HG03103 (cell line): ENCODE data around the gene DSCAML1.
"Not testable (repeated sequence)": the region's sequence is repeated elsewhere in the genome, so short reads cannot be mapped to it uniquely, and the experiment has no call there.

Source experiments
- ATAC-seq: cut with Tn5 transposase; IDR thresholded peaks from one replicate; pipeline ENCODE4 v1.9.1; 2021; ENCODE audit warnings: low read depth; ENCODE audit not compliant: unreplicated experiment

DSCAML1 gene

DNA sequence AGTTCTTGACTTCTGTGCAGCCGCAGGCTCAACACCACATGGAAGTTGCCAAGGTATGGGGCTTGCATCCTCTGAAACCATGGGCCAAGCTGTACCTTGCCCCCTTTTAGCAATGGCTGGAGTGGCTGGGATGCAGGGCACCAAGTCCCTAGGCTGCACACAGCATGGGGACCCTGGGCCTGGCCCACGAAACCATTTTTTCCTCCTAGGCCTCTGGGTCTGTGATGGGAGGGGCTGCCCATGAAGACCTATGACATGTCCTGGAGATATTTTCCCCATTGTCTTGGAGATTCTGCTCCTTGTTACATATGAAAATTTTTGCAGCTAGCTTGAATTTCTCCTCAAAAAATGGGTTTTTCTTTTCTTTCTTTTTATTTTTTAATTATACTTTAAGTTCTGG, 398.4 kb downstream of the DSCAML1 start:
- not testable (repeated sequence) for ATAC-seq

DNA sequence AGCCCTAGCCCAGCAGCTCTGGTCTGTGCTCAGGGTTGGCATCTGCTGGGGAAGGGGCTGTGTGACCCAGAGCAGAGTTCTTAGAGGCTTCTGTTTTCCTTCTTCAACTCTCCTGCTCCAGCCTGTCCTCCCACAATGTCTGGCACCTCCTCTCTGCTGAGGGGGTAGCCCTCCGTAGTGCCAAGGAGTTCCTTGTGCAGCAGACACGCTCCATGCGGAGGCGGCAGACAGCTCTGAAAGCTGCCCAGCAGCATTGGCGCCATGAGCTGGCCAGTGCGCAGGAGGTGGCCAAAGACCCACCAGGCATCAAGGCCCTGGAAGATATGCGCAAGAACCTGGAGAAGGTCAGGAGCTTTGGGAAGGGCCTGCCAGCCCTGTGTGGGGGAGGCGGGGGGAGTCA, 400.0 kb downstream of the DSCAML1 start:
- no peak for ATAC-seq

DNA sequence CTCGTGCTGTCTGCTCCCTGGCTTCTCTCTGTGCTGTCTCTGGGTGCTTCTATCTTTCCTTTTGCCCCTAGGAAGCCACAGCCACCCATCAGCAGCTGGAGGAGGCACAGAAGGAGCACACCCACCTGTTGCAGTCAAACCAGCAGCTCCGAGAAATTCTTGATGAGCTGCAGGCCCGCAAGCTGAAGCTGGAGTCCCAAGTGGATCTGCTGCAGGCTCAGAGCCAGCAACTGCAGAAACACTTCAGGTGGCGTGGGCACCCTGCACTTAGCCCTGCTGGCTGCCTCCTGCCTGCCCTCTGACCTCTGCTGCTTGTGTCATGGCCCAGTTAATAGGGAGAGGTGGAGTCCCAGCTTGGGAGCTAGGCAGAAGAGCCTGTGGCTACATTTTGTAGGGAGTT, 401.5 kb downstream of the DSCAML1 start:
- no peak for ATAC-seq

DNA sequence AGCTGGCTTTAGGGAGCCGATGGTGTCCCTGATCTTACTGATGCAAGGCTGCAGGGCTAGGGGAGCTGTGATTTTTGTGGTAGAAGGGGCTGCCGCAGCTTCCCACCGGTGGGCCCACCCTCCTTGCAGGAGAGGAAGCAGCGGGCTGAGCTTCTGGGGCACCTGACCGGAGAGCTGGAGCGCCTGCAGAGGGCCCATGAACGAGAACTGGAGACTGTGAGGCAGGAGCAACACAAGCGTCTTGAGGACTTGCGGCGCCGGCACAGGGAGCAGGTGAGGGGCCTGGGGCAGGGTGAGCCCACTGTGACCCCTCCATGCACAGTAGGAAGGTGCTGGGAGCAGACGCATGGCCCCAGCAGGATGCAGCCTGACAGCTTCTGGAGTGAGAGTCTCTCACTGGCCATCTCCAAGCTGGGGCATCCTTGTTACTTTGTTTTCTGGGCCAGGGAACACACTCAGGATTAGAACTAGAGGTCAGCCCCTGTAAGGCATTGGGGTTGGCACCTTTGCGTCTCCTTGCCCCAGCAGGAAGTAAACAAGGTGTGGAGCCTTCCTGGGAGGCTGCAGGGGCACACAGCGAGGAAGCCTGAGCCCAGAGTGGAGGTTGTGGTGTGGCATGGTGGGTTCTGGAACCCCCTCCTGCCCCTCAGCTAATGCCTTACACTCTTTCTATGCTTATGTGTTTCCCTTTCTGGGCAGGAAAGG, 402.6 kb downstream of the DSCAML1 start:
- ATAC-seq: no peak

DNA sequence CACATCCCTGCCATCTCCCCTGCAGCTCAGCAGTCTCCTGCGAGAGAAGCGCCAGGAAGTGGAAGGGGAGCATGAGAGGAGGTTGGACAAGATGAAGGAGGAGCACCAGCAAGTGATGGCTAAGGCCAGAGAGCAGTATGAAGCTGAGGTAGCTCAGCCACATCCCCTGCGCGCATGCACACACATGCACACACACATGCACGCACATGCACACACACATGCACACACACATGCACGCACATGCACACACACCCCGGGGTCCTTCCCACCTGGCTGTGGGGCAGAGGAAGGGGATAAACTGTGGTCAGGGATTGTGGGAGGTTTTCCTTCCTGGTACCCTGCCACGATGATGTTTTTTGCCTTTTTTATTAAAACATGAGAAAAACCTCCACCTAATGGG, 404.0 kb downstream of the DSCAML1 start:
- no peak for ATAC-seq

DNA sequence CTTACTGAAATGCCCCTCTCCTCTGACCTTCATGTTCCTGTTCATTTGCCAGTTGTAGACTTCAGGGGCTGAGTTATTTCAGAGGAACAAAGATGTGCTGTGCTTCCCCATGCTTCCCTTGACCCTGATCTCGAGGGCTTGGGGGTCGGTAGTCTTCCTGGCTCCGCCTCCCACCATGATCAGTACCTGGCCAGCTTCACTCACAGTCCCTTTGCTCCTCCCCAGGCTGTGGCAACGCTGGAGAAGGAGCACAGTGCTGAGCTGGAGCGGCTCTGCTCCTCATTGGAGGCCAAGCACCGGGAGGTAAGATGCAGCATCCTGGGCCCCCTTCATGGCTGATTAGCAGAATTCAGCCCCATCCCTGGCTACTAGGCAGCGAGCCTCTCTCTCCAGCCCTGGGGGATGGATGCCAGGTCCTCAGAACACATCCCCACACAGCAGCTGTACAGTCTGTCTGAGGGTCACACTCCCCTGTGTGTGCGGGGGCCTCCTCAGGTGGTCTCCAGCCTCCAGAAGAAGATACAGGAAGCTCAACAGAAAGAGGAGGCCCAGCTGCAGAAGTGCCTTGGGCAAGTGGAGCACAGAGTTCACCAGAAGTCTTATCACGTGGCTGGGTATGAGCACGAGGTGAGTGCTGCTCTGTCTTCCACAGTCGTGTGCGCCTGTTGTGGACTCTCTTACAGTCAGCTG, 404.9 kb downstream of the DSCAML1 start:
- ATAC-seq: no peak

DNA sequence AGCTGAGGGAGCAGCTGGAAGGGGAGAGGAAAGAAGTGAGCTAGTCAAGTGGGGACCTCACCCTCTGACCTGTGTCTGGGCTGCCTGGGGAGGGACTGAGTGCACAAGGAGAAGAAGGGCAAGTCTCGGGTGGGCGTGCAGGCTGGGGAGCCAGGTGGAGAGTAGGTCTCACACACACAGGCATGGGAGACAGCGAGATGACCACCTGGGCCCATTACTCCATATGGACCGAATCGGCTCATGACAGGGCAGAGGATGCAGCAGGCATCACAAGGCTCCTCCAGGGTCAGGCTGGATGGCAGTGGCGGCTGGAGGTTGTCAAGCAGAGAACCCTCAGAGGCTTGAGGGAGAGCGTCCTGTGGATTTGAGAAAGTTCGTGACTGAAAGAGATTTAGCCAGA, 405.8 kb downstream of the DSCAML1 start:
- no peak for ATAC-seq

DNA sequence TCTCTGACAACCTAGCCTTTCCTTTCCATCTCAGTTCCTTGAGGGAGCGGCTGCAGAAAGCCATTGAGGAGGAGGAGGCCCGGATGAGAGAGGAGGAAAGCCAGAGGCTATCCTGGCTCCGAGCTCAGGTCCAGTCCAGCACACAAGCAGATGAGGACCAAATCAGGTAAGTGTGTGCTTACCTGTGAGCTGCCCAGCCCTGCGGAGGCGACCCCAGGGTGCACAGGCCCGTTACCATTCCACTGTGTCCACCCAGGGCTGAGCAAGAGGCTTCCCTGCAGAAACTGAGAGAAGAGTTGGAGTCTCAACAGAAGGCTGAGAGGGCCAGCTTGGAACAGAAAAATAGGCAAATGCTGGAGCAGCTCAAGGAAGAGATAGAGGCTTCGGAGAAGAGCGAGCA, 406.3 kb downstream of the DSCAML1 start:
- ATAC-seq: no peak

DNA sequence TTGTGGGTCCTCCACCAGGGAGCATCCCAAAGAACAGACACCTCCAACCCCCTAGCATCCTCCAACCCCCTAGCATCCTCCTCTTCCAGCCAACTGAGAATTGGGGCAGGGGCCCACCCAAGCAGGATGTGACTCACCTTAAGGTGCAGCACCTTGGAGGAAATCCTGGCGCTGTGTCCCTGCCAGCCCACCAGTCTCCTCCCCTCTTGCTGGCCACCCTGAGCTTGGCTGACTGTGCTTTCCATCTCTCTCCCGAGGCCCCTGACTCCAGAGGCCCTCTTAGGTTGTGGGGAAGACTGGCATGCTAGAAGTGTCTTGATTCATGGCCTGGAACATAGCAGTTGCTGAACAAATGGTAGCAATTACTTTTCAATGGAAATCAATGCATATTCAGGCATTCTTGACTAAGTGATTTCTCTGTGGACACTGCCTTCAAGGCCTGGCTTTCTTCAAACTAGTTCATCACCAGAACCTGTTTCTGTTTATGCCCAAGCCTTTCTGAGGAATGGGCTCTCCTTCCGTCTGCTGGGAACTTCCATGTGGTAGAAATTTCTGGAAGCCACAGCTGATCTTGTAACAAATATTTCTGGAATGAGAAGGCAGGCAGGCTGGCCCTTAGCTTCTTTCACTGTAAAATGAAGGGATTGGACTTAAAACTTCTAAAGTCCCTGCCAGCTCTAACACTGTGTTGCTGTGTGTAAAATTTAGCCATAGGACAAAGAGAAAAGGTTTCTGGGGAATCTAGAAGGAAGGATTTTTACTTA, 408.8 kb downstream of the DSCAML1 start:
- ATAC-seq: no peak

DNA sequence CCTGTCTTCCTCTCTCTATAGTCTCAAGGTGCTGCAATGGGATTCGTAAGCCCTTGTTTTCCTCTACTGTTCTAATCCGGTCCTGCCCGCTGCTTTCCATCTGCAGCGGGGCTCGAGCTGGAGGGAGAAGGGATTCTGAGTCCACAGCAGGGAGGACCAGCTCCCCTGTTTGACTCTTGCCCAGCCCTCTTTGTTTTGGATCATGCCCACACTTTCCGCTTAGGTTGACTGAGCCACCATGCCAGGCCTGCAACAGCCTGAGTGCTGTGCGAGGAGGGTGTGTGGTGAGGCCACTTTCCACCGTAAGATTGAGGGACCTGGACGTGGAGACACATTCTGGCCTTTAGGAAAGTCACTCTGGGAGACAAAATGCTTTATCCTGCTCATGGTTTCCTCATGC, 411.1 kb downstream of the DSCAML1 start:
- no peak for ATAC-seq

DNA sequence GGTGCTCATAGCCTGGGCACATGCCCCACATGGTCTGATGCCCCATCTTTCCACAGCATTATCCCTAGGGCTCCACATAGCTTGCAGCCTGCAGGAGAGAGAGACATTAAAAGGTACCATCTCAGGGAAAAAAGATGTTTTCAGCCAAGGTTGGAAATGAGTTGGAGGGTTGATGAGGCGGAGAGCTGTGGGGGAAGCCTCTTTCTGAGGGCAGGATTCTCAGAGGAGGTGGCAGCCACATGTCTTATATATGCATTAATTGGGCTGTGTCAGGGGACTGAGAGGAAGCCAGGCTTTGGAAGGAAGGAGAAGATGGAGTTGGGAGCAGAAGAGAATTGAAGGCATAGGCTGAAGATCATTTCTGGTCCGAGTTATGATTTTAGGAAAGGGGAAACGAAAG, 411.5 kb downstream of the DSCAML1 start:
- no peak for ATAC-seq

DNA sequence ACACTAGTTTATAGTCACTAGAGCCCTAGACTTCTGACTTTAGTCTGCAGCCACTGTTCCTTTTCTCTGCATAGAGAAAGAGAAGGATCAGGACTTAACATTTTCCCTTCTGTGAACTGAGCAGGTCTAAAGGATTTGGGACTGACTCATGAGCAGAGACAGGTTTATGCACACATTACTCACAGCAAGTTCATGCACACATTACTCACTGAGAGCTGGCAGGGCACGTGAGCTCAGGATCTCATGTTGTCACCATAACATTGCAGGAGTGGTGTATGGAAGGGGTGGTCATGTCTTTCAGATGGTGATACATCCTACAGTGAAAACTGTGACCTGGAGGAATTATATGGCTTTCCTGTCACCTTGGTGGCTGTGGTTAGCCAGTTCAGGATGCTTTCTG, 413.0 kb downstream of the DSCAML1 start:
- no peak for ATAC-seq

DNA sequence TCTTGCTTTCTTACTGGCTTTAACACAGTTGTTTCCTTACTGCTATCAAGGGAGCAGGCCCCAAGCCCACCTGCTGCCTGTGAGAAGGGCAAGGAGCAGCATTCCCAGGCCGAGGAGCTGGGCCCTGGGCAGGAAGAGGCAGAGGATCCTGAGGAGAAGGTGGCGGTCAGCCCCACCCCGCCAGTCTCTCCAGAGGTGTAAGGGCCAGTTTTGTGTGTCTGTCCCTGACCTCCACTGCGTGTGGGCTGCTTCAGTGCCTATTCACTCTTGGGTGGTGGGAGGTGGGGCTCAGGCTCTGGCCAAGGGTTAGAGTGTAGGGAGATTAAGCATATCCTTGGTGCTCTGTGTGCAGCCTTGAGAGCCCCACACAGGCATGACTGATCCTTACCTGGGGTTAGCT, 414.3 kb downstream of the DSCAML1 start:
- ATAC-seq: no peak

DNA sequence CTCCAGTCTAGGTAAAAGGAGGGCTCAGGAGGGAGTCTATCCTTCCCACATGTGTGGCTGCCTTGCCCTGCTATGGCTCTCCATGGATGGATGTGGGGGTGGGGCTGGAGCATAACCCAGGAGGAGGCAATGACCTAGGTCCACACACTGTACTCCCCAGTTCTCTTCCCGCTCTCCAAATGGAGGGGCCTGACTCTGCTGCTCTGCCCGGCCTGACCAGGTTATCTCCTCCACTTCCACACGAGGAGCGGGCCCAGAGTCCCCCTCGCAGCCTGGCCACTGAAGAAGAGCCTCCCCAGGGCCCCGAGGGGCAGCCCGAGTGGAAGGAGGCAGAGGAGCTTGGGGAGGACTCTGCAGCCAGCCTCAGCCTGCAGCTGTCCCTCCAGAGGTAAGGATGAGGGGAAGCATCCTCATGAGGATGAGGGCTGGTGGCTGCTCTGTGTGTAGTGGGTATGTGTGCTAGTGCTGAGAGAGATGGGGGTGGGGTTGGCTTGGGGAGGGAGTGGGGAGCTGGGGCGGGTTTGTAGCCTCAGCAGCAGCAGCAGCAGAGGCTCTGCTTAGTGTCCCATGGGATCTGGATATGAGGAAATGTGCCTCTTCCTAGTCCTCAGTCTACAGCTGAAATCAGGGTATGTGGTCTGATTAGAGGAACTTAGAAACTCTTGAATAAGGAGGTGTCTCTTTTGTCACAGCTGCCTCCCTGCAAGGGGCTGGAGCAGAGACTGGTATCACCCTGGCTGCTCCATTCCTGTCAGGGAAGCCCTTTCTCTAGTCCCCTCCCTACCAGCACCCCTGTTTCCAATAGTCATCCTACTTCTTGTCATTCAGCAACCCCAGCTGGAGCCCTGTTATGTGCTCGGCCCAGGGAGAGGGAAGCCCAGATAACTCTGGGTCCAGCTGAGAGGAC, 415.3 kb downstream of the DSCAML1 start:
- ATAC-seq: no peak

DNA sequence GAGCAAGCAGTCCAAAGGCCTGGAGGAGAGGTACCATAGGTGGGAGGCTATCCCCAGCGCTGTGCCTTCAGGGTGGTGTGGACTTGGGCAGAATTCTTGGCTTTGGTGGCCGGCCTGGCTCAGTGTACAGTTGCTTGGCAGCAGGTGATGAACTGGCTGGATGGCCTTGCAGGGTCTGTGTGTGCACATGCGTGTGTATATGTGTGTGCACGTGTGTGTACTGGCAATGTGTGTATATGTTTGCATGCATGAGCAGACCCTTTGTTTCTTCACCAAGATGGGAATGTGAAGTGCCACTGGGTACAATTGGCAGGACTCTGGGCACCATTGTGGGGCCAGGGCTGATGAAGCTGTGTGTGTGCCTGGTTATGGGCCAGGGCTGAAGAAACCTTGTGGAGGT, 416.3 kb downstream of the DSCAML1 start:
- ATAC-seq: no peak

DNA sequence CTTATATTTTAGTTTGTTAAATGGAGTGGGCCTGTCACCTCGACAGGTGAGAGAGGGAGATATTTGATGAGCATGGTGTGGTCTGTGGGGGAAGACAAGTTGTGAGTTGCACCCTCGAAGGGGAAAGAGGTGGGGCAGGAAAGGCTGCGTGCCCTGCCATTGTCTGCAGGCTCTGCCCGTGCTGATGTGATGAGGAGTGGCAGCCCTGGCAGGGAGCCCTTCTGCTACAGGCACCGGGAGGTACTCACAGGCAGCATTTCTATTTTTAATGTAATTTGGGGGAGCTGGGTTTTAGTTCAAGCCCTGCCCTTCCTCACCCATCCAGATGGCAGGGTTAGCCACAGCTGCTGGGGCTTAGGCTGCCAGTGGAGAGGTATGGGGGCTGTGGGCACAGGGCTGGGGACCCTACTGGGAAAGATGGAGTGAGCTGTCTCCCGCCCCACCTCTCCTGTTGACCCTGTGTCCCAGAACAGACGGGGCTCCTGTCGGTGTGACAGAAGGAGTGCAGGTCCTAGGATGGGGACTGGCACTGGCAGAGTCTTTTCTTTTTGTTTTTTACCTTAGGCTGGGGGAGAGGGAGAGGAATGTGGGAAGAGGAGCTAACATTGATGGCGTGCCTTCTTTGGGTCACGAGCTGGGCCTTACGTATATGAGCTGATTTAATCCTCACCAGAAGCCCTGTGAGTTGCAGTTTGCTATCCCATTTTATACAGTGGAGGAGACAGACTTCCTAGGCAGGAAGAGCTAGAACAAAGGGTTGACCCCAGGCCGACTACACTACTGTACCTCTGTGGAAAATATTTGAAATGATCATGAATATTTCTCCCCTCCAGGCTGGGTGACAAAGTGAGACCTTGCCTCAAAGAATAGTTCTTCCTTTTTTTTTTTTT, 417.8 kb downstream of the DSCAML1 start:
- no peak for ATAC-seq
